GM18519 (cell line): ENCODE measurements around the gene ARHGDIG.
"Not testable (repeated sequence)": the region's sequence is repeated elsewhere in the genome, so short reads cannot be mapped to it uniquely, and the experiment has no call there.

ENCODE experiments used
- ATAC-seq: cut with Tn5 transposase; IDR thresholded peaks from one replicate; pipeline ENCODE4 v1.9.1; 2021; ENCODE audit warnings: mild to moderate bottlenecking, moderate library complexity; ENCODE audit not compliant: unreplicated experiment, low FRiP score

Gene ARHGDIG

DNA sequence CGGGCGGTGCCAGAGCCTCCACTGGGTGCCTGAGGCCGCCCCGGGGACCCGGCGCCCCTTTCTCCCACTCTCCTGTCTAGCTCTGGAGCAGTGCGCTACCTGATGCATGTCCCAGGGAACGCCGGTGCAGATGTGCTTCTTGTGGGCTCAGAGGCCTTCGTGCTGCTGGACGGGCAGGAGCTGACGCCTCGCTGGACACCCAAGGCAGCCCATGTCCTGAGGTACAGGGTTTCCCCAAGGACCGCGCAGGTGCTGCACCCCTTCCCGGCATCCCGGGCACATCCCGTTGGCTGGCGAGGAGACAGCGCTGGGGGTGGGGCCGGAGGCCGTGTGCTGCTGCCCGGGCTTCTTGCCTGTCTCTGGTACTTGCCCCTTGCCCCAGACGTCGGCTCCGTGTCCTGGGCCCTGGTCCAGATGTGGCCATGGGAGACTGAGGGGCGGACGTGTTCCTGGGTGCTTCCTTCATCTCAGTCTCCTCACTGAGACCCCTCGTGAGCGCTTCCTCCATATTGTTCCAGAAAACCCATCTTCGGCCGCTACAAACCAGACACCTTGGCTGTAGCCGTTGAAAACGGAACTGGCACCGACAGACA is 17.1 kb upstream of the ARHGDIG start:
- no peak for ATAC-seq

DNA sequence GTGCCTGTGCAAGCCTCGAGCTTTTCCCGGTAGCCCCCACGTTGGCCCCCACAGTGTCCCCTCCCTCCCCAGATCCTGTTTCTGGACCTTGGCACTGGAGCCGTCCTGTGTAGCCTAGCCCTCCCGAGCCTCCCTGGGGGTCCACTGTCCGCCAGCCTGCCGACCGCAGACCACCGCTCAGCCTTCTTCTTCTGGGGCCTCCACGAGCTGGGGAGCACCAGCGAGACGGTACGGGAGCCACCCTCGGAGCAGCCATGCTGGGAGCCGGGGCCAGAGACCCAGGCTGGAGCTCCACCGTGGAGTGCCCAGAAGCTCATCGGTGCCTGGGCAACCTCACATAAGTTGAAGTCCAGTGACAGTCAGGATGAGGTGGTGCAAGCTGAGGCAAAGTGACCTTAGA is 16.4 kb upstream of the ARHGDIG start:
- no peak for ATAC-seq

DNA sequence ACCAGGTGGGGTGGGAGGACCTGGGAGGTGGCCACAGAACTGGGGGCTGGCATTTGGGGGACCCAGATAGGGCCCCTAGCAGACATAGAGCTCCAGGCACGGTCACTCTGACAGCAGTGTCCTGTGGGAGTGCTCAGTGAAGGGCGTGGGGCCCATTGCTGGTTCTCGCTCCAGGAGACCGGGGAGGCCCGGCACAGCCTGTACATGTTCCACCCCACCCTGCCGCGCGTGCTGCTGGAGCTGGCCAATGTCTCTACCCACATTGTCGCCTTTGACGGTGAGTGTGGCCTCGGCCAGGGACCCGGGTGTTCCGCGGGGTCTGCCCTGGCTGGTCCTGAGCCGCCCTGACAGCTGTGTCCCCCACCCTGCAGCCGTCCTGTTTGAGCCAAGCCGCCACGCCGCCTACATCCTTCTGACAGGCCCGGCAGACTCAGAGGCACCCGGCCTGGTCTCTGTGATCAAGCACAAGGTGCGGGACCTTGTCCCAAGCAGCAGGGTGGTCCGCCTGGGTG is 15.9 kb upstream of the ARHGDIG start:
- no peak for ATAC-seq

DNA sequence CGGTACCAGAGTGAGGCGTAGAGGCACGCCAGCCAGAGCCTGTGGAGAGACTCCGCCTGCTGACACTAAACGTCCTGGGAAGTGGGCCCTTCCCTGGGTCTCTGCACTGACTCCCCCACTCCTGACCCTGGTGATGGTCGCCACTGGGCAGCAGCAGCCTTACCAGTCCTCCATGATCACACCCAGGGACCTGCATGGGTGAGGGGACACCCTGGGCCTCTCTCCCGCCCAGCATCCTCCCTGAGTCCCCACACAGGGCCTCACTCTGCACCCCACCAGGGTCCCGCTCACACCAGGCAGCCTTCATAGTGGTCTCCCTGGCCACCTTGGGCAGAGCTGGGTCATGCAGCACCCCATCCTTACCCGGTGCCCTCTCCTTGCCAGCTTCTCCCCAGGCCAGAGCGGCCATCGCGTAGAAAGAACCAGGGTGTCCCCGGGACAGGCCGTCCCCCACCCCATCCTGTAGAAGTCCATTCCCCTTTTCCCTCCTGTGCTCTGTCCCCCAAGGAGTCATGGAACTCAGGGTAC is 15.3 kb upstream of the ARHGDIG start:
- ATAC-seq = no peak

DNA sequence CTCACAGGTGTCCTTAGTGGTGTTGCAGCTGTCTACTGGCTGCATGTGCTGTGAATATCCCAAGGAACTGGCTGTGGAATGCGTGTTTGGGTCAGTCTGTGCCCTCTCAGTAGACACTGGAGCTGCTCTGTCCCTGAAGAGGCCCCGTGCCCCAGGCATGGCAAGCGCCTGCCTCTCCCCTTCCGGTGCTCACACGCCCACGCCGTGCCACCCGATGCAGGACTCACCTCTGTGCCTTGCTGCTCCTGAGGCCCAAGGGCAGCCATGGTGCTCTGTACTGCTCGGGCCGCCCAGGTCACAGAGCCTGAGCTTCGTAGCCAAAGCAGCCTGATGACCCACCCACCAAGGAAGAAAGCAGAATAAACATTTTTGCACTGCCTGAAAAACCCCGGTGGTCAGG is 14.7 kb upstream of the ARHGDIG start:
- no peak for ATAC-seq

DNA sequence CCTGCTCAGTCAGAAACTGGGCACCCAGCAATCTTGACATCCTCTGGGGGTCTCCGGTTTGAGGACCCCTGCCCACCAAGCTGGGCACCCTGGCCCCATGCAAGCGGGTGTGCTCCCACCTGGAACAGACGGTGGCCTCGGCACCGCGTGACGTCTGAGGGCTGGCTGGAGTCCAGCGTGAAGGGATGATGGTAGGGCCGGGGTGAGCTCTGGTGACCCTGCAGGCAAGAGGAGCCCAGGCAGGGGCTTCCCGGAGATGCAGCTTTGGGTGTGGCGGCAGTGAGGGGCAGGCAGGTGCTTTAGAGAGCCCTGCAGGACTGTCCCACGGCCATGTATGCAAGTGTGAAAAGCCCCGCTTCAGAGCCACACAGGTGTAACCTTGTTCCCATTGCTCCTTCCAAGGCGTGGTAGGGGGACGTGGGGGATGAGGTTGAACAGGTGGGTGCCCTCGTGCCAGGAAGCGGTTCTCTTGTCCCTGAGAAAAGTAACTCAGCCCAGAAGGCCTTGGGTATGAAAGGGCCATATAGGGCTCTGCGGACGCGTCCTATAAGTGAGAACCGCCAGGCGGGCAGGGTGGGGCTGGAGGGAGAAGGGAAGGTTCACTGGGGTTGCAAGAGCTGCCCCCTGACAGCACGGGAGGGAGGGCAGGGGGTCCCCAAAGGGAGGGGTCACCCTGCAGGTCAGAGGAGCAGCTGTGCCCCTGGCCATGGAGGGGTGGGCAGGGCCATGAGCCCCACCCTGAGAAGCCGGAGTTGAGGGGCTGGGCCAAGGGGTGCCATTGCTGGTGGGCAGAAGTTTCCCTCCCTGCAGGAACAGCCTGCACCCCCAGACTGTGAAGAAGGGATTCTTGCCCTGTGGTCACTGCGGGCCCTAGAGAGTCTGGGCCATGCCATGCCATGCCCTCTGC is 13.9 kb upstream of the ARHGDIG start:
- no peak for ATAC-seq

DNA sequence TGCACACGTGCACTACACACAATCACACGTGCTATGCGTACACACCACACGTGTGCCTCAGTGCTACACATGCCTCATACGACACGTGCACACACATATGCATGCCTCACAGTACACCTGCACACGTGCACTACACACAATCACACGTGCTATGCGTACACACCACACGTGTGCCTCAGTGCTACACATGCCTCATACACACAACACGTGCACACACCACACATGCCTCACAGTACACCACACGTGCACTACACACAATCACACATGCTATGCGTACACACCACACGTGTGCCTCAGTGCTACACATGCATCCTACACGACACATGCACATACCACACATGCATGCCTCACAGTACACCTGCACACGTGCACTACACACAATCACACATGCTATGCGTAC is 12.8 kb upstream of the ARHGDIG start:
- not testable (repeated sequence) for ATAC-seq

DNA sequence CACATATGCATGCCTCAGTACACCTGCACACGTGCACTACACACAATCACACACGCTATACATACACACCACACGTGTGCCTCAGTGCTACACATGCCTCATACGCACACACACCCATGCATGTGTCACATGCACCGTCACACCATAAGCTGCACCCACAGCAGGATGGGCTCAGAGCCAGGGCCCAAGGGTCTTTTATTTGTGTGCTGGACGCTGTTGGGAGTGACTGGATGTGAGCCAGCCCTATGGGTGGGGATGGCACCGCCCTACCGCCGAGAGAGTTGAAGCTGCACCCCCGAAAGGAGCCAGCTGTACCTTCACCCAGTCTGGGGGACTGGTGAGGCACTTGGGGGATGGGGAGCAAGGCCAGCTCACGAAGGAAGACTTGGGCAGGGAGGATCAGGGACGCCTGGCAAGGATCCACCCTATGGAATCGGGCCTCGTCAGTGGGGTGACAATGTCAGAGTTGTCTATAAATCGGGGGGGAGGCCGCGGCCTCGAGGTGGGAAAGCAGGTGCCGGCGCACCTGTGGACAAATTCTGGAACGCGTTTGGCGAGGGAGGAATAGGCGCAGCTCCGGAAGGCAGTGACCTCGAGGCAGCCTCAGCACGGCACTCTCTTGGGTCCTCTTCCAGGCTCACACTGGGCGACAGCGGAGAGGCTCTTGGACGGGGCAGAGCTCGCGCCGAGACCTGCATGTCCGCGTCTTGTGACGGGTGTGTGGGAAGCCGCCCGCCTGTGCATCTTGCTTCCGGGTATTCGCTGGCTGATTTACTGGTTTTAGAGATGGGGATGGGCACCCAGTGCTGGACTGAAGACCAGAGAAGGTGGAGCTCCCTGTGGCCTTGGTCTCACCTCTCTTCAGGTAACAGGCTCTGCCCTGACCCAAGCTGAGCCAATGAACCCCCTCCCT is 12.0 kb upstream of the ARHGDIG start:
- no peak for ATAC-seq

DNA sequence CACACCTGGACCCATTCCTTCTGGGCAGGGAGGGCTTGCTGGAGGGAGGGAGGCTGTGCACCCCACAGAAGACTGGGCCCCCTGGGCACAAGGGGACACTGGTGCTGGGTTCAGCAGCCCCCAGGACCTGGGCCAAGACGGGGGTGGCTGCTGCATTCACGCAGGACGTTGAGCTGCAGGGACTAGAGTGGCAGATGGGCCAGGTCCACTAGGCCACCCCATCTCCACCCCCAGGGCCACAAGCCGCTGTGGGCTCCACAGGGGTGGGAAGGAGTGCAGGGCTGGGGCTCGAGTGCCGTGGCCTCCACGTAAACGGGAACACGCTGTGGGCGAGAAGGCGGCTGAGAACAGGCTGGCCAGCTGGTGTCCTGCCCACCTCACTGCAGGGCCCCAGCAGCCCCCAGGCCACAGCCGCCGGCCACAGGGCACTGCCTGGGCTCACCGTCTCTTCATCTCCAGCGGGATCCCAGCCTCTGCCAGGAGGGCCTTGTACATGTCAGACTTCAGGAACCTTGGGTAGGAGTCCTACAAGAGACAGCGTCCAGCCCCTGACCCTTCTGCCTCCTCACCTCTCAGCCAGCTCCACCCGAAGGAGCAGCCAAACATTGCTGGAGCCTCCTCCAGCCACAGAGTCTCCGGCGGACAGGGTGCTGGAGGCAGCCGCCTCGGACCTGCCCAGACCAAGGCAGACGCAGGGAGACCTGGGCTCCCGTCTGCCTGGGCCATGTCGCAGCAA is 11.2 kb upstream of the ARHGDIG start:
- ATAC-seq = no peak

DNA sequence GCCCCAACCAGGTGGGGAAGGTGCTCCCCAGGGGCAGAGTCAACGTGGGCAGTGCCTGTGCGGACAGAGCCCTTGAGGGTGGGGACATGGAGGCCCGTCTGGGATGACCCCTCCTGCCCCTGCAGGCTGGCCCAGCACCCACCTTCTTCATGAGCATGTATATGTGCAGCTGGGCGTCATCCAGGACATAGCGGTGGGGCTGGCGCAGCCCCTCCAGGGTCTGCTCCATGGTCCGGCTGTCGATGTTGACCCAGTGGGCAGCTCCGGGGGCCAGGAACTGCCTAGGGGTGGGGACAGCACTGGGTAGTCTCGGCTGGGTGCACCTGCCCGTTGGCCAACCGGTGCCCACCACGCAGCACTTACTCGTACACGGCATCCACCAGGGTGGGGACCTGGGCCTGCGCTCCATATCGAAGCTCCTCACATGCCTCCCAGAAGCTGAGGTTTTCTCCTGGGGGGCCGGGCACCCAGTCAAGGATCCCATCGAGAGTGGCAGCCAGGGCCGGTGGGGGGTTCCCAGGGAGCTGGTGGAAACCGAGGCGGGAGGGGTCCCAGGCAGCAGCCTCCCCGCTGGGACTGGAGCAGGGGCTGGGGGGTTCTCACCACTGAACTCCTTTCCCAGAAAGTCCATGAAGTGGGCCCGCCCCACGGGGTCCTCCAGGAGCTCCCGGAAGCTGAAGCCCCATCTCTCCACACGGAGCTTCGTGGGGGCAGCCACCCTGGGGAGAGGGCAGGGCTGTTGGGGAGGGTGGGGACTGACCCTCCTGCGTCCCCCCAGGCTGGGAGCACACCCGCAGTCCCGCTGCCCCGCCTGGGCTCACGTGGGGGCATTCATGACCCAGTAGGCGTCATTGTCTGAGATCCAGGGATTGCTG is 9.8 kb upstream of the ARHGDIG start:
- no peak for ATAC-seq

DNA sequence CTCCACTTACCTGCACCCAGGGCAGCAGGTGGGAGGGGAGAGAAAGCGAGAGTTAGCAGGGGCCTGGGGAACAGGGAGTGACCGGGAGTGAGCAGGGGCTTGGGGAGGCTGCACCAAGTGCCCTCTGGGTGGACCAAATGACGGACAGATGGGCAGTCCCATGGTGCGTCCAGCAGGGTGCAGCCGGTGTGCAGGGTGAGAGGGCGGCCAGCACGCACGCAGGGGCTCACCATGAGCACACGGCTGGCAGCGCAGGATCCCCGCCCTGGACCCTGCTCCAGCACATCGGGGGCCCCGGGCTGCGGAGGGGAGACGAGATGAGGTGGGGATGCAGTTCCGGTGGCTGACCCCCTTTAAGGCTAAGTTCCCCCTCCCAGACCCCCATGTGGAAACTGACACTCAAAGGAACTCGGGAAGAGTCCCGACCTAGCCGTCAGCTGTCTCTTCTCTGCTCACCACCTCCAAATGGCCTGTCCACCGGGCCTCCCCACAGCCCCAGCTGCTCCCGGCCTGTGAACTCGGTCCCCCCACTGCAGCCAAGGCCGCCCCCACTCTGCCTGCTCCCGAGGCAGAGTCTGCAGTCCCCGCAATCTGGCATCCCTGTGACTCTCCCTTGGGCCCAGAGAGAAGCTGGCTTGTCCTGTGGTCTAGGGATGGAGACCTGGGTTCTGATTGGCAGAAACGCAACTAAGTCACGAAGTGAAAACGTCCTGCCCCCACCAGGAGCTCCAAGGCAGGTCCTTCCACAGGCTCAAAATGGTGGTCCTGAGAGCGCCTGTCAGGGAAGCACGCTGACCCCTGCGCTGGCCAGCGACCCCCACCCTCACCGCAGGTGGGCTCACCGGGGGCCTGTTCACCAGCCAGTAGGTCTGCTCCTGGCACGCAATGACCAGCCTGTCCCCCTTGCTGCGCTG is 7.5 kb upstream of the ARHGDIG start:
- no peak for ATAC-seq

DNA sequence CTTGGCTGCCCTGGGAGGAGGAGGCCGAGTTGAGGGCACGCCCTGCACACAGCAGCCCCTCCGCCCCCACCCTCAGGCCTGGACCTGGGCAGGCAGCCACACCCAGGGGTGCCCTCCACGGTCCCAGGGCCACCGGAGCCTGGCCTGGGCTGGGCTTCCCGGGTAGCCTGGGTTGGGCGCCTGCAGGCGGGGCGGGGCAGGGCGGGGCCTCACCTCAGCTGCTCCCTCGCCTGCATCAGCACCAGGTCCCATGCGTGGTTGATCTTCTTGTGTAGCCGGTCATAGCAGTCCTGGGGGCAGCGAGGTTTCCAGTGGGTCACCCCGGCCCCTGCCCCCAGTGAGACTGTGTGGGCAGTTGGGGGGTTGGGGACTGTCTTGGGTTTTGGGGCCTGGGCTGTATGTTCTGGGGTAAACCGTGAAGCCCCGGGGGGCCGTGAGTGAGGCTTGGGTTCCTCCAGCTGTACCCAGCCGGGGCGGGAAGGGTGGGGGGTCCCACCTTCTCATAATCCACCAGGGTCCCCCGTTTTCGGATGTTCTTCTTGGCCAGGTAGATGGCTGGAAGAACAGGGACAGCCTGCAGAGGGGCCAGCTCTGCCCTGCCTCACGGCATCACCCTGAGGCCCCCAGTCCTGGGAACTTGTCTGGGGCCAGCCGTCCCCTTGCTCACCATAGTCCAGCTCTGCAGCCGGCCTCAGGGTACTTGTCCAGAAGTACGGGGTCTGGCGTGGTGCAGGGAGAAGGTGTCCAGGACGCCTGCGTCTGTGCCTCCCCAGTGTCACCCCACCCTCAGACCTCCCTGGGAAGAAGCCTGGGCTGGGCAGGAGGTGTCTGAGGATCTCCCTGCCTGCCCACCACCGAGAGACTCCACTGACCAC is 6.6 kb upstream of the ARHGDIG start:
- no peak for ATAC-seq

DNA sequence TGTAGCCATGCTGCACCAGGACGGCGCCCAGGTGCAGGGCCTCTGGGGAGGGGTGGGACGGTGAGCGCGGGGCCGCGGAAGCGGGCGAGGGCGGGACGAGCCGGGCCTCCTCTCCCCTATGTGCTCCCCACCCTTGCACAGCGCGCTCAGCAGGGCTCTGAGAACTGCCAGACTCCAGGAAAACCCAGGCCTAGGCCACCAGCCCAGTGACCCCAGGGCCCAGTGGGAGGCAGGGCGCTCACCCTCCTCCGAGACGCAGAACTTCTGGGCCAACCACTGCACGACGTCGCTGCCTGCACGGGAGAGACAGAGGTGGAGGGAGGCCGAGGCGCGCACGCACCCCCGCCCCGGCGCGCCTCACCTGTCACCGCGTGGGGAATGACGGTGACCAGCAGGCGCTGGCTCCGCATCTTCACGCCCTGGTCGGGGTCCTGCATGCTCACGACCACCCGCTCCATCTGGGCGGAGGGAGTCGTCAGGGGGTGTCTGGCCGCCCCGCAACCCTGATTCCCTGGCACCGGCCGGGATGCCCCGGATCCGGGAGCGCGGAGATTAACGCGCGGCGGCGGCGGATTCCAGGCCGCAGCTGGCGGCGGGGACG is 5.2 kb upstream of the ARHGDIG start:
- no peak for ATAC-seq

DNA sequence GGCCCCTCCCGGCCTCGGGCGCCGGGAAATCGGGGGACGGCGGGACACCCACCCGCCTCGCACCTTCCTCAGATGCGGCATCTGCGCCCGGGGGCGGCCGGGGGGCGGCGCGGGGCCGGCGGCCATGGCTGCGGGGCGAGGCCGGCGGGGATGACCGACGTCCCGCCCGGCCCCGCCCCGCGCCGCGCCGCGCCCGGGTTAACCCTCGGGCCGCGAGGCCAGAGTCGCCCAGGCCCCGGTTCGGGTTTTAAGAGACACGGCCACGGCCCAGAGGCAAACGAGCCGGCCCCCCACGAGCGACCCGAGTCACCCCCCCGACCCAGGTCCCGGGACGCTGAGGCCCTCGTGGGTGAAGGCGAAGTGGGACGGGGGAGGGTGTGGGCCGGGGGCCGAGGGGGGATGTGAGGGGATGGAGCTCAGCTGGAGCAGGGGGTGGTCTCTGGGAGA is 4.6 kb upstream of the ARHGDIG start, which contains the start of gene RGS11:
TSS of gene RGS11 (minus strand) at position 159 of the 447 bp plus-strand sequence. CDS start at position 126, 33 bp downstream.
- ATAC-seq = no peak

DNA sequence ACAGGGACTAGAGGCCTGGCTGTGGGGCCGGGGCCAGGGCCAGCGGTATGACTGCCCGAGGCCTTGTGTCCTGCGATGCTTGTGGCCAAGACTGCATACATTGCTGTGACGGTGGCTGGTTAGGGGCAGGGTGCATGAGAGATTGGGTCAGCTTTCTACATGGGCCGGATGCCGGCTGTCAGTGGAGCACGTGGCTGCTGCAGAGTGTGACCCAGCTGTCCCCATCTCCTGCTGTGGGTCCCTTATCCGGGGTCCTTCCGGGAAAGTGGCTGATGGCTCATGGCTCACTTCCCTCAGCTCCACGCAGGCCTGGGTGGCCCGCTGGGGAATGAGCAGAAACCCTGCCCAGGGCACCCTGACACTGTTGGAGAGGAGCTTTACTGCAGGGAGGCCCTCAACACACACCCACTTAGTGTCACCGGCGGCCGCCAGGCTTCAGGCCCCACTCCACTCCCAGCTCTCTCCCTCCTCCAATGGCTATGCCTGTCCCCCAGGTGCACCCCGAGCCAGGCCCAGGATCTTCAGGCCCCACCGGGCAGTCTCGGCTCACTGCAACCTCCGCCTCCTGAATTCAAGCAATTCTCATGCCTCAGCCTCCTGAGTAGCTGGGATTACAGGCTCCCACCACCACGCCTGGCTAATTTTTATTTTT is 3.8 kb upstream of the ARHGDIG start:
- ATAC-seq = no peak

DNA sequence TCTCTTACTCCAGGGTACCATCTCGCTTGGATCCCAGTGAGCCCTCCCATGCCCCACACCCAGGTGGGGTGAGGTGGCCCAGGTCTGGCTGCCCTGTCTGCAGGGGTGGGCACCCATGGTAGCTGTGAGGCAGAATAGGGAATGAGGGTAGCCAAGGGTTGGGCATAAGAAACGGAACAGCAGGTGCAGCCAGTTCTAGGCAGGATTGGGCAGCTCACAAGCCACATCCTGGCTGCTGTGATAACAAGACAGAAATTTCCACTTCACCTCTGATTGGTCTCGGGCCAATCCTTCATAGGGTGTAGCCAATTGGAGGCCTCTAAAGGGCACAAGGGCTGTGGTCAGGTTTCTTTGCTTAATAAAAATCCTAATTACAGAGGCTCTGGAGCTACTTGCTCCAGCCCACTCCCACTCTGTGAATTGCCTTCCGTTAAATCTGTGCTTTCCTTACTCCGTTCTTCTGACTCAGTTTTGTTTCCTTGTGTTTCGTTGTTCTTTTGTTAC is 1.5 kb upstream of the ARHGDIG start:
- ATAC-seq = no peak
